ENCODE measurements around the gene AP2B1. TPM values are rescaled to one million over a fixed set of nuclear protein-coding genes. Genes with fewer than 3 reads are reported as not detected.

Gene AP2B1
- total and polyA plus RNA-seq, 9 of the 15 experiments (the other 6 are each of a cell fraction or from before 2014, with no cell fraction given), result 60.1 to 287 (median 105) TPM

DNA sequence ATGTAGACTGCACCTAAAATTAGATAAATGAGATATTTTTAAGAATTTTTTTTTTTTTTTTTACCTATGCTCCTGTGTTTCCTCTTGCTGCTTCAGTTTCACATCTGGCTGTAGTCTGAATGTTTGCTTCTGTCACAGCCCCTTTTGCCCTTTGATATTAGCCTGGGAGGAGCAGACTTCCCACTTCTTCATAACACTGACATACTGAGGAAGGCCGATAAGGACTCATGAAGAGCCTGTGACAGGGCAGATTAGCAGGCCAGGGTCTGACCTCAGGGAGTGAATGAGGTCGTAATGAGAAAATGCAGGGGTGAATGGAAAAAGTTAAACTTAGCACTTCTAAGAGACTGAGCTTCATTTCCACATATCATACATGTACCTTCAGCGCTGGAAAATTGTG is 26.4 kb upstream of the AP2B1 start, which contains the start of gene SLFN14 (continued):
- TF ChIP-seq, protein P1, sequence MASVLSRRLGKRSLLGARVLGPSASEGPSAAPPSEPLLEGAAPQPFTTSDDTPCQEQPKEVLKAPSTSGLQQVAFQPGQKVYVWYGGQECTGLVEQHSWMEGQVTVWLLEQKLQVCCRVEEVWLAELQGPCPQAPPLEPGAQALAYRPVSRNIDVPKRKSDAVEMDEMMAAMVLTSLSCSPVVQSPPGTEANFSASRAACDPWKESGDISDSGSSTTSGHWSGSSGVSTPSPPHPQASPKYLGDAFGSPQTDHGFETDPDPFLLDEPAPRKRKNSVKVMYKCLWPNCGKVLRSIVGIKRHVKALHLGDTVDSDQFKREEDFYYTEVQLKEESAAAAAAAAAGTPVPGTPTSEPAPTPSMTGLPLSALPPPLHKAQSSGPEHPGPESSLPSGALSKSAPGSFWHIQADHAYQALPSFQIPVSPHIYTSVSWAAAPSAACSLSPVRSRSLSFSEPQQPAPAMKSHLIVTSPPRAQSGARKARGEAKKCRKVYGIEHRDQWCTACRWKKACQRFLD (CRISPR knock-in tag; IDR thresholded peaks at IDR 0.05), result peak; percentile 98
- TF ChIP-seq NFE2L1 (tag; IDR thresholded peaks at IDR 0.05; ENCODE audit: borderline replicate concordance, low read depth) (no peak), NCOR1 (IDR thresholded peaks at IDR 0.05) (peak; percentile 99), HNRNPUL1 (IDR thresholded peaks at IDR 0.05; ENCODE audit: low read length) (no peak), HDAC3 (IDR thresholded peaks at IDR 0.05; ENCODE audit: borderline replicate concordance, partially characterized antibody) (peak; percentile 95), MEF2D (tag; conservative IDR thresholded peaks at IDR 0.05; ENCODE audit: low read depth) (peak; percentile 87), SMARCE1 (IDR thresholded peaks at IDR 0.05) (peak; percentile 99), NUFIP1 (IDR thresholded peaks at IDR 0.05; ENCODE audit: partially characterized antibody) (no peak), L3MBTL2 (IDR thresholded peaks at IDR 0.05) (0 out of 2 replicates have a peak, but pooled peaks have one; percentile 46), KLF6 (CRISPR knock-in tag; IDR thresholded peaks at IDR 0.05; ENCODE audit: borderline replicate concordance) (no peak; the same call in 1 of the 2 replicates), ZNF121 (CRISPR knock-in tag; conservative IDR thresholded peaks at IDR 0.05) (no peak), CREB1 (IDR thresholded peaks at IDR 0.05) (peak; percentile 82), CREB1 (CRISPR knock-in tag; IDR thresholded peaks at IDR 0.05) (no peak), ZNF717 (CRISPR knock-in tag; IDR thresholded peaks at IDR 0.05) (no peak), ESRRA (IDR thresholded peaks at IDR 0.05; ENCODE audit: borderline replicate concordance, low read depth) (peak; percentile 86), CBX8 (IDR thresholded peaks at IDR 0.05; ENCODE audit: borderline replicate concordance, extremely low read depth, low read depth, low read length, poor library complexity, severe bottlenecking) (no peak), ZBED1 (IDR thresholded peaks at IDR 0.05) (peak; percentile 93), XRCC5 (IDR thresholded peaks at IDR 0.05; ENCODE audit: low read depth, low read length) (no peak), BCOR (IDR thresholded peaks at IDR 0.05) (peak; percentile 80), ZNF316 (IDR thresholded peaks at IDR 0.05) (peak; percentile 32; the same call in 1 of the 2 replicates), ZZZ3 (IDR thresholded peaks at IDR 0.05) (no peak), ZNF764 (CRISPR knock-in tag; IDR thresholded peaks at IDR 0.05; ENCODE audit: low read depth) (no peak), PHF21A (IDR thresholded peaks at IDR 0.05; ENCODE audit: borderline replicate concordance, low read depth) (no peak), KDM1A (IDR thresholded peaks at IDR 0.05) (peak; percentile 90 to 93)
- TF ChIP-seq, protein P2, sequence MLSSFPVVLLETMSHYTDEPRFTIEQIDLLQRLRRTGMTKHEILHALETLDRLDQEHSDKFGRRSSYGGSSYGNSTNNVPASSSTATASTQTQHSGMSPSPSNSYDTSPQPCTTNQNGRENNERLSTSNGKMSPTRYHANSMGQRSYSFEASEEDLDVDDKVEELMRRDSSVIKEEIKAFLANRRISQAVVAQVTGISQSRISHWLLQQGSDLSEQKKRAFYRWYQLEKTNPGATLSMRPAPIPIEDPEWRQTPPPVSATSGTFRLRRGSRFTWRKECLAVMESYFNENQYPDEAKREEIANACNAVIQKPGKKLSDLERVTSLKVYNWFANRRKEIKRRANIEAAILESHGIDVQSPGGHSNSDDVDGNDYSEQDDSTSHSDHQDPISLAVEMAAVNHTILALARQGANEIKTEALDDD (IDR thresholded peaks at IDR 0.05), result peak; percentile 53; the same call in 1 of the 2 replicates
- TF ChIP-seq, protein P3, sequence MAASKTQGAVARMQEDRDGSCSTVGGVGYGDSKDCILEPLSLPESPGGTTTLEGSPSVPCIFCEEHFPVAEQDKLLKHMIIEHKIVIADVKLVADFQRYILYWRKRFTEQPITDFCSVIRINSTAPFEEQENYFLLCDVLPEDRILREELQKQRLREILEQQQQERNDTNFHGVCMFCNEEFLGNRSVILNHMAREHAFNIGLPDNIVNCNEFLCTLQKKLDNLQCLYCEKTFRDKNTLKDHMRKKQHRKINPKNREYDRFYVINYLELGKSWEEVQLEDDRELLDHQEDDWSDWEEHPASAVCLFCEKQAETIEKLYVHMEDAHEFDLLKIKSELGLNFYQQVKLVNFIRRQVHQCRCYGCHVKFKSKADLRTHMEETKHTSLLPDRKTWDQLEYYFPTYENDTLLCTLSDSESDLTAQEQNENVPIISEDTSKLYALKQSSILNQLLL (CRISPR knock-in tag; IDR thresholded peaks at IDR 0.05; ENCODE audit: borderline replicate concordance), result no peak
- TF ChIP-seq, protein P4, sequence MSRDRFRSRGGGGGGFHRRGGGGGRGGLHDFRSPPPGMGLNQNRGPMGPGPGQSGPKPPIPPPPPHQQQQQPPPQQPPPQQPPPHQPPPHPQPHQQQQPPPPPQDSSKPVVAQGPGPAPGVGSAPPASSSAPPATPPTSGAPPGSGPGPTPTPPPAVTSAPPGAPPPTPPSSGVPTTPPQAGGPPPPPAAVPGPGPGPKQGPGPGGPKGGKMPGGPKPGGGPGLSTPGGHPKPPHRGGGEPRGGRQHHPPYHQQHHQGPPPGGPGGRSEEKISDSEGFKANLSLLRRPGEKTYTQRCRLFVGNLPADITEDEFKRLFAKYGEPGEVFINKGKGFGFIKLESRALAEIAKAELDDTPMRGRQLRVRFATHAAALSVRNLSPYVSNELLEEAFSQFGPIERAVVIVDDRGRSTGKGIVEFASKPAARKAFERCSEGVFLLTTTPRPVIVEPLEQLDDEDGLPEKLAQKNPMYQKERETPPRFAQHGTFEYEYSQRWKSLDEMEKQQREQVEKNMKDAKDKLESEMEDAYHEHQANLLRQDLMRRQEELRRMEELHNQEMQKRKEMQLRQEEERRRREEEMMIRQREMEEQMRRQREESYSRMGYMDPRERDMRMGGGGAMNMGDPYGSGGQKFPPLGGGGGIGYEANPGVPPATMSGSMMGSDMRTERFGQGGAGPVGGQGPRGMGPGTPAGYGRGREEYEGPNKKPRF (IDR thresholded peaks at IDR 0.05; ENCODE audit: low read depth, low read length), result no peak

All from K562 (cell line).